MCF 10A (cell line): Measurements from ENCODE around the gene TTF1. TPM values are rescaled to one million over a fixed set of nuclear protein-coding genes. Genes with fewer than 3 reads are reported as not detected.

Experiments
- BruUV-seq: library from RNA; stranded (reverse); fragments of 400-500 nt; replicated peaks from 2 replicates; lab custom pipeline; 2021; lab: Mats Ljungman, UMichigan
- CTCF ChIA-PET: fragments of 300-600 bp; sonication (Branson Sonifier 250); formaldehyde crosslinking; extraction: SDS; loops from one replicate; lab custom pipeline; 2021; ENCODE audit warnings: antibody characterized with exemption, inconsistent platforms; lab: Yijun Ruan, JAX
- POLR2A ChIA-PET: fragments of 300-600, 350-650 bp; sonication (Branson Sonifier 250); formaldehyde crosslinking; extraction: SDS; loops from one replicate; lab custom pipeline; 2020; ENCODE audit warnings: antibody characterized with exemption, inconsistent platforms; lab: Yijun Ruan, JAX
- DNase-seq: peaks from one replicate; pipeline ENCODE4 v3.0.0-alpha.2; 2018; ENCODE audit not compliant: unreplicated experiment
- H3K27ac Mint-ChIP-seq: one replicate; pipeline ENCODE4 v1.8.0; 2022; ENCODE audit warnings: mild to moderate bottlenecking, low read depth, mixed read lengths; ENCODE audit not compliant: unreplicated experiment
- H3K27me3 Mint-ChIP-seq: one replicate; pipeline ENCODE4 v1.8.0; 2022; ENCODE audit warnings: mixed read lengths; ENCODE audit not compliant: insufficient read depth, unreplicated experiment
- H3K36me3 Mint-ChIP-seq: one replicate; pipeline ENCODE4 v1.8.0; 2022; ENCODE audit warnings: mild to moderate bottlenecking, moderate library complexity, mixed read lengths; ENCODE audit not compliant: insufficient read depth, unreplicated experiment
- H3K4me1 Mint-ChIP-seq: one replicate; pipeline ENCODE4 v1.8.0; 2022; ENCODE audit warnings: mixed read lengths; ENCODE audit not compliant: insufficient read depth, unreplicated experiment
- H3K4me3 Mint-ChIP-seq: one replicate; pipeline ENCODE4 v1.8.0; 2022; ENCODE audit warnings: mild to moderate bottlenecking, moderate library complexity, mixed read lengths; ENCODE audit not compliant: unreplicated experiment
- H3K9me3 Mint-ChIP-seq: one replicate; pipeline ENCODE4 v1.8.0; 2022; ENCODE audit warnings: mixed read lengths; ENCODE audit not compliant: unreplicated experiment
- CTCF ChIP-seq: fragments of 200-600 bp; IDR thresholded peaks from one replicate; pipeline ENCODE4 v1.8.0; 2022; ENCODE audit warnings: antibody characterized with exemption, mild to moderate bottlenecking; ENCODE audit not compliant: unreplicated experiment
- intact Hi-C: fragments of 100-400 bp; cut with micrococcal nuclease; formaldehyde crosslinking; loops from 2 replicates; pipeline ENCODE4 v1.14.1; 2022
- total RNA-seq: library from RNA; stranded (reverse); gene quantifications from 2 replicates; pipeline ENCODE4 v1.2.3, GENCODE V29; 2022

TTF1 gene
- total RNA-seq, 1 experiment from 2014 or later = 9.7 TPM

GRCh38 chr9:132369421-132369820 is 37.2 kb downstream of the TTF1 start:
- CTCF ChIA-PET = no interaction called here
- intact Hi-C loops = no loop called here
- Mint-ChIP-seq H3K9me3 (no peaks in the 10 kb centered on the region), H3K4me3 (no peak overlapping the region), H3K27me3 (no peaks in the 10 kb centered on the region), H3K27ac (no peak overlapping the region), H3K4me1 (peaks cover 5% of the 10 kb centered on the region), H3K36me3 (peaks cover 6% of the 10 kb centered on the region)
- DNase-seq = no peak
- TF ChIP-seq CTCF = no peak
- POLR2A ChIA-PET = interaction anchor here (0.6 kb wide), 1 partner anchor 975 kb away, joined by 3 read pairs; no protein-coding TSS in a partner anchor
- BruUV-seq = no TSS peak

GRCh38 chr9:132367613-132368313 is 38.9 kb downstream of the TTF1 start:
- ChIA-PET POLR2A (no interaction called here), CTCF (no interaction called here)
- H3K27me3 Mint-ChIP-seq = no peaks in the 10 kb centered on the region
- no peak overlapping the region for H3K4me3 Mint-ChIP-seq
- H3K27ac Mint-ChIP-seq = no peak overlapping the region
- H3K9me3 Mint-ChIP-seq = no peaks in the 10 kb centered on the region
- BruUV-seq = no TSS peak
- intact Hi-C loops = no loop called here
- H3K4me1 Mint-ChIP-seq = peaks cover 5% of the 10 kb centered on the region
- no peak for DNase-seq
- no peak for TF ChIP-seq CTCF
- no peaks in the 10 kb centered on the region for H3K36me3 Mint-ChIP-seq

- no peak overlapping the region for H3K4me3 Mint-ChIP-seq
- POLR2A ChIA-PET = interaction anchor here (1.3 kb wide), 1 partner anchor 11 kb away, joined by 4 read pairs; the partner anchor contains the start of gene SETX
- no peaks in the 10 kb centered on the region for H3K4me1 Mint-ChIP-seq
- CTCF ChIA-PET = no interaction called here
- no peak for DNase-seq
- intact Hi-C loops = no loop called here
- no peak overlapping the region for H3K27ac Mint-ChIP-seq
- no peak for TF ChIP-seq CTCF
- H3K9me3 Mint-ChIP-seq = no peaks in the 10 kb centered on the region
- no TSS peak for BruUV-seq
- H3K27me3 Mint-ChIP-seq = no peaks in the 10 kb centered on the region
- no peaks in the 10 kb centered on the region for H3K36me3 Mint-ChIP-seq
Measured at GRCh38 chr9:132366481-132366880, 40.2 kb downstream of the TTF1 start.

GRCh38 chr9:132365986-132366385 is 40.7 kb downstream of the TTF1 start:
- H3K36me3 Mint-ChIP-seq = no peaks in the 10 kb centered on the region
- no peak overlapping the region for H3K4me3 Mint-ChIP-seq
- H3K27me3 Mint-ChIP-seq = no peaks in the 10 kb centered on the region
- intact Hi-C loops = no loop called here
- ChIA-PET POLR2A (interaction anchor here (1.3 kb wide), 1 partner anchor 10 kb away, joined by 4 read pairs; the partner anchor contains the start of gene SETX), CTCF (no interaction called here)
- no peak for DNase-seq
- no peaks in the 10 kb centered on the region for H3K9me3 Mint-ChIP-seq
- no peak overlapping the region for H3K27ac Mint-ChIP-seq
- no TSS peak for BruUV-seq
- no peak for TF ChIP-seq CTCF
- H3K4me1 Mint-ChIP-seq = no peaks in the 10 kb centered on the region
